OCI-LY1 (cell line): ENCODE data around the gene MAP3K20.

Experiments
- CTCF ChIP-seq: fragments of 200-600 bp; sonication (generic), shearing (Covaris generic); IDR thresholded peaks from 2 replicates; pipeline ENCODE4 v1.5.1; 2017; ENCODE audit warnings: mild to moderate bottlenecking, antibody characterized with exemption, low read length, moderate library complexity, mixed read lengths
- EZH2 ChIP-seq: fragments of 200-600 bp; sonication (generic), shearing (Covaris generic); IDR thresholded peaks from 2 replicates; pipeline ENCODE4 v1.8.0; 2017; ENCODE audit warnings: borderline replicate concordance, mixed run types, mild to moderate bottlenecking, antibody characterized with exemption, low read length, moderate library complexity, mixed read lengths

- TF ChIP-seq CTCF (no peak), EZH2 (no peak)
Measured at GRCh38 chr2:173251225-173251624, 175.6 kb downstream of the MAP3K20 start.
